ENCODE measurements around the gene AHSA1.

The AHSA1 gene

GRCh38 chr14:77475432-77476115 lies 17.7 kb downstream of the AHSA1 start:
- H3K27ac ChIP-seq (ENCODE audit: low read length): no peak overlapping the region
- H3K9me3 ChIP-seq (ENCODE audit: control insufficient read depth, low read depth, low read length): no peaks in the 10 kb centered on the region
- H3K4me1 ChIP-seq (ENCODE audit: control insufficient read depth, low read depth, low read length): peaks cover 2% of the 10 kb centered on the region
- H3K36me3 ChIP-seq (ENCODE audit: control insufficient read depth, low read depth, low read length): no peaks in the 10 kb centered on the region
- no peaks in the 10 kb centered on the region for H3K27me3 ChIP-seq (ENCODE audit: control insufficient read depth, insufficient read depth, low read length)
- H3K4me3 ChIP-seq (ENCODE audit: low read length): no peak overlapping the region
- H3K9ac ChIP-seq (ENCODE audit: low read length): no peak overlapping the region

GRCh38 chr14:77478029-77478428 lies 20.1 kb downstream of the AHSA1 start:
- Histone ChIP-seq H3K27me3 (ENCODE audit: control insufficient read depth, insufficient read depth, low read length) (no peaks in the 10 kb centered on the region), H3K9me3 (ENCODE audit: control insufficient read depth, low read depth, low read length) (no peaks in the 10 kb centered on the region), H3K4me1 (ENCODE audit: control insufficient read depth, low read depth, low read length) (no peaks in the 10 kb centered on the region), H3K9ac (ENCODE audit: low read length) (no peak overlapping the region), H3K4me3 (ENCODE audit: low read length) (no peak overlapping the region), H3K36me3 (ENCODE audit: control insufficient read depth, low read depth, low read length) (no peaks in the 10 kb centered on the region), H3K27ac (ENCODE audit: low read length) (no peak overlapping the region)

GRCh38 chr14:77478796-77479195 lies 20.9 kb downstream of the AHSA1 start:
- no peaks in the 10 kb centered on the region for H3K9me3 ChIP-seq (ENCODE audit: control insufficient read depth, low read depth, low read length)
- H3K4me3 ChIP-seq (ENCODE audit: low read length): no peak overlapping the region
- H3K27me3 ChIP-seq (ENCODE audit: control insufficient read depth, insufficient read depth, low read length): no peaks in the 10 kb centered on the region
- no peak overlapping the region for H3K27ac ChIP-seq (ENCODE audit: low read length)
- no peaks in the 10 kb centered on the region for H3K4me1 ChIP-seq (ENCODE audit: control insufficient read depth, low read depth, low read length)
- no peaks in the 10 kb centered on the region for H3K36me3 ChIP-seq (ENCODE audit: control insufficient read depth, low read depth, low read length)
- H3K9ac ChIP-seq (ENCODE audit: low read length): no peak overlapping the region

GRCh38 chr14:77482422-77482821 lies 24.5 kb downstream of the AHSA1 start:
- Histone ChIP-seq H3K4me1 (ENCODE audit: control insufficient read depth, low read depth, low read length) (no peaks in the 10 kb centered on the region), H3K27ac (ENCODE audit: low read length) (no peak overlapping the region), H3K9me3 (ENCODE audit: control insufficient read depth, low read depth, low read length) (no peaks in the 10 kb centered on the region), H3K27me3 (ENCODE audit: control insufficient read depth, insufficient read depth, low read length) (no peaks in the 10 kb centered on the region), H3K36me3 (ENCODE audit: control insufficient read depth, low read depth, low read length) (no peaks in the 10 kb centered on the region), H3K4me3 (ENCODE audit: low read length) (no peak overlapping the region), H3K9ac (ENCODE audit: low read length) (no peak overlapping the region)

GRCh38 chr14:77485256-77485655 lies 27.4 kb downstream of the AHSA1 start:
- no peak overlapping the region for H3K27ac ChIP-seq (ENCODE audit: low read length)
- no peaks in the 10 kb centered on the region for H3K36me3 ChIP-seq (ENCODE audit: control insufficient read depth, low read depth, low read length)
- no peaks in the 10 kb centered on the region for H3K9me3 ChIP-seq (ENCODE audit: control insufficient read depth, low read depth, low read length)
- H3K4me1 ChIP-seq (ENCODE audit: control insufficient read depth, low read depth, low read length): no peaks in the 10 kb centered on the region
- no peak overlapping the region for H3K9ac ChIP-seq (ENCODE audit: low read length)
- no peaks in the 10 kb centered on the region for H3K27me3 ChIP-seq (ENCODE audit: control insufficient read depth, insufficient read depth, low read length)
- H3K4me3 ChIP-seq (ENCODE audit: low read length): no peak overlapping the region

- H3K9me3 ChIP-seq (ENCODE audit: control insufficient read depth, low read depth, low read length): no peaks in the 10 kb centered on the region
- H3K9ac ChIP-seq (ENCODE audit: low read length): no peak overlapping the region
- no peaks in the 10 kb centered on the region for H3K4me1 ChIP-seq (ENCODE audit: control insufficient read depth, low read depth, low read length)
- no peak overlapping the region for H3K4me3 ChIP-seq (ENCODE audit: low read length)
- no peaks in the 10 kb centered on the region for H3K36me3 ChIP-seq (ENCODE audit: control insufficient read depth, low read depth, low read length)
- no peaks in the 10 kb centered on the region for H3K27me3 ChIP-seq (ENCODE audit: control insufficient read depth, insufficient read depth, low read length)
- no peak overlapping the region for H3K27ac ChIP-seq (ENCODE audit: low read length)
These were observed 28.2 kb downstream of the AHSA1 start for GRCh38 chr14:77485901-77486678.

GRCh38 chr14:77488558-77488957 lies 30.7 kb downstream of the AHSA1 start:
- H3K4me3 ChIP-seq (ENCODE audit: low read length): no peak overlapping the region
- H3K36me3 ChIP-seq (ENCODE audit: control insufficient read depth, low read depth, low read length): no peaks in the 10 kb centered on the region
- no peaks in the 10 kb centered on the region for H3K27me3 ChIP-seq (ENCODE audit: control insufficient read depth, insufficient read depth, low read length)
- H3K9ac ChIP-seq (ENCODE audit: low read length): no peak overlapping the region
- H3K9me3 ChIP-seq (ENCODE audit: control insufficient read depth, low read depth, low read length): no peaks in the 10 kb centered on the region
- no peaks in the 10 kb centered on the region for H3K4me1 ChIP-seq (ENCODE audit: control insufficient read depth, low read depth, low read length)
- no peak overlapping the region for H3K27ac ChIP-seq (ENCODE audit: low read length)

- no peaks in the 10 kb centered on the region for H3K4me1 ChIP-seq (ENCODE audit: control insufficient read depth, low read depth, low read length)
- H3K36me3 ChIP-seq (ENCODE audit: control insufficient read depth, low read depth, low read length): no peaks in the 10 kb centered on the region
These were observed 31.1 kb downstream of the AHSA1 start for GRCh38 chr14:77489041-77489440.

GRCh38 chr14:77490347-77490986 lies 32.6 kb downstream of the AHSA1 start:
- Histone ChIP-seq H3K27me3 (ENCODE audit: control insufficient read depth, insufficient read depth, low read length) (no peaks in the 10 kb centered on the region), H3K36me3 (ENCODE audit: control insufficient read depth, low read depth, low read length) (no peaks in the 10 kb centered on the region), H3K9ac (ENCODE audit: low read length) (no peak overlapping the region), H3K9me3 (ENCODE audit: control insufficient read depth, low read depth, low read length) (no peaks in the 10 kb centered on the region), H3K27ac (ENCODE audit: low read length) (no peak overlapping the region), H3K4me3 (ENCODE audit: low read length) (no peak overlapping the region), H3K4me1 (ENCODE audit: control insufficient read depth, low read depth, low read length) (no peaks in the 10 kb centered on the region)

More at GRCh38 chr14:77489041-77489440, 31.1 kb downstream of the AHSA1 start:
- Histone ChIP-seq H3K27ac (ENCODE audit: low read length) (no peak overlapping the region), H3K27me3 (ENCODE audit: control insufficient read depth, insufficient read depth, low read length) (no peaks in the 10 kb centered on the region), H3K9me3 (ENCODE audit: control insufficient read depth, low read depth, low read length) (no peaks in the 10 kb centered on the region), H3K4me3 (ENCODE audit: low read length) (no peak overlapping the region), H3K9ac (ENCODE audit: low read length) (no peak overlapping the region)

GRCh38 chr14:77491056-77491455 lies 33.2 kb downstream of the AHSA1 start:
- H3K36me3 ChIP-seq (ENCODE audit: control insufficient read depth, low read depth, low read length): no peaks in the 10 kb centered on the region
- H3K27ac ChIP-seq (ENCODE audit: low read length): no peak overlapping the region
- H3K9me3 ChIP-seq (ENCODE audit: control insufficient read depth, low read depth, low read length): no peaks in the 10 kb centered on the region
- H3K27me3 ChIP-seq (ENCODE audit: control insufficient read depth, insufficient read depth, low read length): no peaks in the 10 kb centered on the region
- no peak overlapping the region for H3K4me3 ChIP-seq (ENCODE audit: low read length)
- no peaks in the 10 kb centered on the region for H3K4me1 ChIP-seq (ENCODE audit: control insufficient read depth, low read depth, low read length)
- H3K9ac ChIP-seq (ENCODE audit: low read length): no peak overlapping the region

GRCh38 chr14:77495334-77495733 lies 37.4 kb downstream of the AHSA1 start:
- Histone ChIP-seq H3K4me3 (ENCODE audit: low read length) (no peak overlapping the region), H3K27me3 (ENCODE audit: control insufficient read depth, insufficient read depth, low read length) (peaks cover 37% of the 10 kb centered on the region), H3K36me3 (ENCODE audit: control insufficient read depth, low read depth, low read length) (no peaks in the 10 kb centered on the region), H3K9ac (ENCODE audit: low read length) (no peak overlapping the region), H3K9me3 (ENCODE audit: control insufficient read depth, low read depth, low read length) (no peaks in the 10 kb centered on the region), H3K4me1 (ENCODE audit: control insufficient read depth, low read depth, low read length) (no peaks in the 10 kb centered on the region), H3K27ac (ENCODE audit: low read length) (no peak overlapping the region)
